GM12872 (cell line): ENCODE measurements around the gene CLIC3.

Source experiments
- TF ChIP-seq, protein P1 (sequence below): IDR thresholded peaks from 3 replicates; pipeline ENCODE4 v1.5.1; 2011; ENCODE audit warnings: low read depth, mild to moderate bottlenecking, low read length, moderate library complexity; ENCODE audit not compliant: insufficient read depth

Gene CLIC3

GRCh38 chr9:137008312-137008711 is 11.9 kb upstream of the CLIC3 start:
- TF ChIP-seq, protein P1, sequence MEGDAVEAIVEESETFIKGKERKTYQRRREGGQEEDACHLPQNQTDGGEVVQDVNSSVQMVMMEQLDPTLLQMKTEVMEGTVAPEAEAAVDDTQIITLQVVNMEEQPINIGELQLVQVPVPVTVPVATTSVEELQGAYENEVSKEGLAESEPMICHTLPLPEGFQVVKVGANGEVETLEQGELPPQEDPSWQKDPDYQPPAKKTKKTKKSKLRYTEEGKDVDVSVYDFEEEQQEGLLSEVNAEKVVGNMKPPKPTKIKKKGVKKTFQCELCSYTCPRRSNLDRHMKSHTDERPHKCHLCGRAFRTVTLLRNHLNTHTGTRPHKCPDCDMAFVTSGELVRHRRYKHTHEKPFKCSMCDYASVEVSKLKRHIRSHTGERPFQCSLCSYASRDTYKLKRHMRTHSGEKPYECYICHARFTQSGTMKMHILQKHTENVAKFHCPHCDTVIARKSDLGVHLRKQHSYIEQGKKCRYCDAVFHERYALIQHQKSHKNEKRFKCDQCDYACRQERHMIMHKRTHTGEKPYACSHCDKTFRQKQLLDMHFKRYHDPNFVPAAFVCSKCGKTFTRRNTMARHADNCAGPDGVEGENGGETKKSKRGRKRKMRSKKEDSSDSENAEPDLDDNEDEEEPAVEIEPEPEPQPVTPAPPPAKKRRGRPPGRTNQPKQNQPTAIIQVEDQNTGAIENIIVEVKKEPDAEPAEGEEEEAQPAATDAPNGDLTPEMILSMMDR: no peak

DNA sequence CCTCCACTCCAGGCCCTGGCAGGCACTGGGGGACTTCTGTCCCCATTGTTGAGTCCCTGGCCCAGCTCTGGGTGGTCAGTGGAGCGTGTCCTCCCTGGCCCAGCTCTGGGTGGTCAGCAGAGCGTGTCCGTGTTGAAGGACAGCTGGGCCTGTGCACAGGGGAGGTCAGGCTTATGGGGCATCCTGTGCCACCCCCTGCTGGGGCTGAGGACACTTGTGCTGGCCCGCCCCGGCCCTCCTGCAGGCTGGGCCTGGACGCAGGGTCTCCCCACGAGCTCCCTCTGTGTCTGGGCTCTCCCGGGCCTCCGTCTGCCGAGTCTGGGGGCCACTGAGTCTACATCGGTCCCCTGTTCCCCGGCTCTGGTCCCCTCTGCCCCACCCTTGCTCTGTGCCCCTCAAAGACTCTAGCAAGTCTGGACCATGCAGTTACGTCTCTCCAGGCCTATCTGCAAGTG is 11.5 kb upstream of the CLIC3 start:
- TF ChIP-seq, protein P1: no peak

GRCh38 chr9:137007108-137007815 is 10.9 kb upstream of the CLIC3 start:
- TF ChIP-seq, protein P1: no peak

- TF ChIP-seq, protein P1: no peak
These were observed 10.0 kb upstream of the CLIC3 start for GRCh38 chr9:137006116-137007003.

DNA sequence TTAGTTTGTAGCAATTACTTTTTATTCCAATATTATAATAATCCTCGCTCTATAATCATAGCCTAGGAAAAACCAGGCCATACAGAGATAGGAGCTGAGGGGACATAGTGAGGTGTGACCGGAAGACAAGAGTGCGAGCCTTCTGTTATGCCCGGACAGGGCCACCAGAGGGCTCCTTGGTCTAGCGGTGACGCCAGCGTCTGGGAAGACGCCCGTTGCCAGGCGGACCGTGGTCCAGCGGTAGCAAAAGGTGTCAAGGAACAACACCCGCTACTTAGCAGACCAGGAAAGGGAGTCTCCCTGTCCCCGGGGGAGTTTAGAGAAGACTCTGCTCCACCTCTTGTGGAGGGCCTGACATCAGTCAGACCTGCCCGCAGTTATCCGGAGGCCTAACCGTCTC is 7.9 kb upstream of the CLIC3 start:
- TF ChIP-seq, protein P1: 0 out of 3 replicates have a peak, but pooled peaks have one; percentile 24

GRCh38 chr9:137002646-137003041 is 6.3 kb upstream of the CLIC3 start:
- TF ChIP-seq, protein P1: no peak

- TF ChIP-seq, protein P1: no peak
These were observed 5.7 kb upstream of the CLIC3 start for GRCh38 chr9:137001857-137002645.
